Endothelial cell of hepatic sinusoid (primary cell): ENCODE data around the gene SHLD2.
"Not testable (repeated sequence)": the region's sequence is repeated elsewhere in the genome, so short reads cannot be mapped to it uniquely, and the experiment has no call there.

Experiments
- in situ Hi-C: cut with HindIII; loops from 2 replicates; pipeline ENCODE4 v1.10.0; 2017; ENCODE audit warnings: low sequenced_read_pairs

The SHLD2 gene

GRCh38 chr10:87083576-87084290 lies 11.3 kb upstream of the SHLD2 start:
- in situ Hi-C loops: not testable (repeated sequence)

DNA sequence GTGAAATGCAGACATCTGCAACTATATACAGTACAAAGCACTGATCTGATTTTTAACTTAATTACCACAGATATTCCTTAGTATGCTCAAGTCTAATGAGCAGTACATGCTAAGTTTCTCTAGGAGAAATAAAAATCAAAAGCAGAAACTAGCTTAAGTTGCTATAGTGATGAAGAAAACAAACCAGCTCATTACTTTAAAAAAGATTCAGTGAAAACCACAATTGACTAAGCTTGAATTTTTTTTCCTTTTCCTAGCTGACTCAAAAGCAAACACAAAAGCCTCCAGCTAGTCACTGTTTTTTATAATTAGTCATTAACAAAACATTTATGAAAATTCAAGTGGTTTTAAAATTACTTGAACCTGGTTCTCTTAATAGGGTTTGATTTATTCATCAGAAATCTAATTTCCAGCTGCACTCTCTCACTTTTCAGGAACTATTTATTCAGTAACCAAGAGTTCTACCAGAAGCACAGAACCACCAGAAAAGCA lies 10.7 kb upstream of the SHLD2 start:
- in situ Hi-C loops: not testable (repeated sequence)

DNA sequence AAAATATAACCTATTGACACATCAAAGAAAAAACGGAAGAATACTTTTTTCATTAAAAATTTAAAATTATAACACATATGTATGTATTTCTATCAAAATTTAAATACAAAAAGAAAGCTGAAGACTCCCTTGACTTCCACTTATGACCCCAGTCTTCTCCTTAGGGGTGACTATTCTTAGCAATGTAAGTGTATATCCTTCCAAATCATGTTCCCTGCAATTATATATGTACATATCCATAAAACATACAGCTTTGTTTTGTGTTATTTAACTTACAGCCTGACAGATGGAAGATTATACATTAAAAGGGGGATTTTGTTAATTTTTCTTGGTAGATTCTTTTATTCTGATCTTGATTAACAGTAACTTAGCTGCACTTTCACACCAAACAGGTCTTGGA lies 9.5 kb upstream of the SHLD2 start:
- in situ Hi-C loops: no loop called here

GRCh38 chr10:87089746-87090145 lies 5.3 kb upstream of the SHLD2 start:
- in situ Hi-C loops: no loop called here

DNA sequence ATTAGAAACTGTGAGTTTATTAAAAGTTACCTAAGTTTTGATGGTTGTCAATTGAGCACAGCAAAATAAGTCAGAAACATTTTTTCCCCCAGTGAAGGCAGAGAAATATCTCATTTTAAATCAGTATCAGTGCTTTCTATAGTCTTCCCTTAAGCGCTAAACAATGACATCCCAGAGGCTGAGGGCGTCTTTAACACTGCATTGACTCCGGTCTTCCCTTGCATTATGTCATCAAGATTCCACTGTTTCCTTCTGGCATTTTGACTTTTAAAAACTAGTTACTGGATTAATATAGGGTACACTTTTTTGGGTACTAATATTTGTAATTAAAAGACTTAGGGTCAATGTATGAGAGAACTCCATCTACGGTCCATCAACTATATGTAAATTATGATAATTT lies 4.2 kb upstream of the SHLD2 start:
- in situ Hi-C loops: no loop called here

DNA sequence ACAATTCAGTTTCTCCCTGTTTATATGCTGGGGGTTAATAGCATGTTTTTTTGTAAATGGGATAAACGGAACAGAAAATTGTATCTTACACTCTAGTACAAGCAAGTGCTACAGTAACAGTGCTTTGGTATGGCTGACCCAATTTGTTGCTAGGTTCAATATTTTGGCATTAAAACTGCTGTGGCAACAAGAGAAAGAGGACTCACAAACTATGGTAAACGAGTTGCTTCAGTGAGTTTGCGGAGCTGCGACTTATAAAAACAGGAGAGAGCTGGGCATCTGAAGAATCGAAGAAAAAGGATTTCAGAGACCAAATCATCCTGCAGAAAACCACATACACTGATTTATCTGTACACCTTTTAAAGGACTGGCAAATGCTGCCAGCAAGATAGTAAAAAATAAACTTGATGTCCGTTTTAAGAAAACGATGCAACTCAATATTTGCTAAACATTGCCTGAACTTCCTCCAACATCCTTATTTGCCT lies 2.6 kb upstream of the SHLD2 start:
- in situ Hi-C loops: no loop called here

DNA sequence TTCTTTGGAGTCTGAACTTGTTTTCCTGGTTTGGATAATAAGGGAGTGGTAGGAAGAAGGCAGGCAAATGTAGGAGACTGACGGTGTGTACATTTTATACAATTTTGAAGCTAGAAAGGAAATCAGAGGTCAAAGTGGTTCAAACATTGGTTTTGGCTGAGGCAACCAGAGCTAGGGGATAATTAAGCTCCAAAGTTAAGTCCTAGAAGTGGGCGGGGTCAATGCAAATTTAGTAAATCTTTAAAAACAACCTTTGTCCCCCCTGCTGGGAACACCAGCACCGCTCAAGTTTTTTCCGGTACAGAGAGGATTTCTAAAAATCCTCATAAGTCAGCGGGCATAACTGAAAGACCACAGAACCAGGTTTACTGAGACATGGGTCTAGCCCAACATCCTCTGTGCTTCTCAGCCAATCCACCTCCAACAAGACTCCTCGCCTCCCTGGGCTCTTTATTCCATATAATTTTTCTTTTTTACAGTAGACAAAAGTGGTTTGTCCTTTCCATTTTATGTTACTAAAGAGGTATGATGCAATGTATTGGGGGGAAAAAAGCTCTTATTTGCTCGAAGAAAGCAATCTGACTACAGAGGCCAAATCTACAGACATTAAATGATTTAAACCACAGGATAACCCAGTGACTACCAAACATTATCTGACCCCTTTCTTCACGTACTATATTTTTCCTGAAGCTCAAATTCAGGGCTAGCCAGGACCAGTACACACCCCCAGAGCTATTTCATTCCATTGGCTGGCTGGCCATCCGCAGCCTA lies 2.0 kb upstream of the SHLD2 start:
- in situ Hi-C loops: no loop called here

GRCh38 chr10:87093632-87094372 lies 1.2 kb upstream of the SHLD2 start:
- in situ Hi-C loops: no loop called here

- in situ Hi-C loops: no loop called here
Measured at GRCh38 chr10:87095236-87095945, 385 bp downstream of the SHLD2 start.

- in situ Hi-C loops: no loop called here
Measured at GRCh38 chr10:87101996-87102395, 7.0 kb downstream of the SHLD2 start.

DNA sequence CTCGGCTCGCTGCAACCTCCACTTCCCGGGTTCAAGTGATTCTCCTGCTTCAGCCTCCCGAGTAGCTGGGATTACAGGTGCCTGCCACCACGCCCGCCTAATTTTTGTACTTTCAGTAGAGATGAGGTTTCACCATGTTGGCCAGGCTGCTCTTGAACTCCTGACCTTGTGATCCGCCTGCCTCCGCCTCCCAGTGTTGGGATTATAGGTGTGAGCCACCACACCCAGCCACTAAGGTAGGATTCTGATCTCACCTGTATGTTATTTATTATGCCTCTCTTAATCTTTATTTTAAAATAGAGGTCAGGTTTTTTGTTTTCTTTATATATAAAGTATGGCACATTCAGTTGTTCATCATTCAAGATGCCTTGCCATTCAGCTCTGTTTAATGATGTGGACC lies 9.7 kb downstream of the SHLD2 start:
- in situ Hi-C loops: not testable (repeated sequence)

- in situ Hi-C loops: no loop called here
Measured at GRCh38 chr10:87105446-87106124, 10.6 kb downstream of the SHLD2 start.

- in situ Hi-C loops: not testable (repeated sequence)
Measured at GRCh38 chr10:87118122-87118521, 23.1 kb downstream of the SHLD2 start.

DNA sequence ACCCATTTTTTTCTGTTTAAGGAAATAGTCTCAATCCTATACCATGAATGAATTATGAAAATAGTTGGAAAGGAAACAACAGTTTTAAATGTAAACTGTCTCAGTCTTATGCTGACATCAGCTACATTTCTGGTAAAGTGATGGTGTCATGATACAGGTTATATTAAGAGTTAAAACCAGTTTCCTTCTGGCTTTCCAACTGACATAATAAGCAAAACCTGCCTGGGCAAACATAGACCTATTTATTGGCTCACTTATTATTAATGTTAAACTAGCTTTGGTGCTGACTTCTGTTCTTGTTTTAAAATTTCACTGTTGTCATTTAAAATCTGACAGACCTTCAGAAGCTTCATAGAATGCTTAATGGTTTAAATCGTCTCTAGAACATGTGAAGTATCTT lies 24.0 kb downstream of the SHLD2 start:
- in situ Hi-C loops: not testable (repeated sequence)

DNA sequence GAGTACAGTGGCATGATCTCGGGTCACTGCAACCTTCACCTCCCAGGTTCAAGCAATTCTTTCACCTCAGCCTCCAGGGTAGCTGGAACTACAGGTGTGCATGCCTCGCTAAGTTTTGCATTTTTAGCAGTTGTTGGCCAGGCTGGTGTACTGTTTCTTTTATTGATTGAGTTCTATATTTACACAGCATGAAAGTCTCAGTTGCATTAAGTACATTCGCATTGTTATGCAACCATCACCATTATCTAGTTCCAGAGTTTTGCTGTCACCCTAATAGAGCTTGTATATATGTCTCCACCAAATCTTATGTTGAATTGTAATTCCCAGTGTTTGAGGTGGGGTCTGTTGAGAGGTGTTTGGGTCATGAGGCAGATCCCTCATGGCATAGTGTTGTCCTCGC lies 28.3 kb downstream of the SHLD2 start:
- in situ Hi-C loops: not testable (repeated sequence)

- in situ Hi-C loops: not testable (repeated sequence)
Measured at GRCh38 chr10:87127048-87127447, 32.0 kb downstream of the SHLD2 start.

- in situ Hi-C loops: not testable (repeated sequence)
Measured at GRCh38 chr10:87127607-87128156, 32.7 kb downstream of the SHLD2 start.

DNA sequence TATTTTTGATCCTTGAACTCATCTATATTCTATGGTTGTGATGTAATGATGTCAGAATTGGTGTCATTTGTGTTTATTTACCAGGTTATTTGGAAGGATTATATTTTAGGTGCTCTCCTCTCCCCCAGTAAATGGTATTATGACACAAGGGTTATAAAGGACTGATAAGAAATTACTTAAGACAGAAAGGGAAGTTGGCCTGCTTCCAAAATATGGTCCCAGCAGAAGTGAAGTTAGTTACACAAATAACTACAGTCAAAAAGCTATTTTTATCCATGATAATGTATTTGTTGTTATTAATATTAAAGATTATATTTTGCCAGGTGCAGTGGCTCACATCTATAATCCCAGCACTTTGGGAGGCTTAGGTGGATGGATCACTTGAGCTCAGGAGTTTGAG lies 37.2 kb downstream of the SHLD2 start:
- in situ Hi-C loops: not testable (repeated sequence)

- in situ Hi-C loops: not testable (repeated sequence)
Measured at GRCh38 chr10:87133936-87134335, 38.9 kb downstream of the SHLD2 start.

DNA sequence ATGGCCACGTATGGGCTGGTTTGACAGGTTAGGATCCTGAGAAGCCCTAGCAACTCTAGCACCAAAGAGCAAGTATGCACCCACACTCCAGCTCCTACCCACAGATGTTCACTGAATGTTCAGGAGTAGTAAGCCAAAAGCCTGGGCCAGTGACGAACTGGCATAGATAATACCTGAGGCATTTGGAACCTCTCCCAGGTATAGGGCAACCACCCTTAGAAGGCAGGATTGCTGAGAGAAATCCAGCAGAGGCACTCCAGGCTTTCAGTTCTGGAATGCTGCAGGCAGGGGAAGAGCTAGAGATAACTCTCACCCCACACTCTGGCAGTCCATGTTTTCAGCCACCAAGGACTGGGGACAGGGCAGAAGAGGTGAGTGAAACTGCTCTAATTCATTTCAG lies 39.4 kb downstream of the SHLD2 start:
- in situ Hi-C loops: not testable (repeated sequence)
